Activated CD4-positive, alpha-beta T cell treated with anti-CD3 and anti-CD28 coated beads, Interleukin-2, amount 50 U/mL, for 24 hours (primary cell): ENCODE results near the gene CTRB2.
"Not testable (repeated sequence)": the region's sequence is repeated elsewhere in the genome, so short reads cannot be mapped to it uniquely, and the experiment has no call there.

Source experiments
- DNase-seq, 2 donors: peaks; one replicate each; pipeline ENCODE4 v3.0.0-alpha.2; 2020; ENCODE audit warnings: low read depth in 1 of 2, low spot score in 1 of 2

The CTRB2 gene

DNA sequence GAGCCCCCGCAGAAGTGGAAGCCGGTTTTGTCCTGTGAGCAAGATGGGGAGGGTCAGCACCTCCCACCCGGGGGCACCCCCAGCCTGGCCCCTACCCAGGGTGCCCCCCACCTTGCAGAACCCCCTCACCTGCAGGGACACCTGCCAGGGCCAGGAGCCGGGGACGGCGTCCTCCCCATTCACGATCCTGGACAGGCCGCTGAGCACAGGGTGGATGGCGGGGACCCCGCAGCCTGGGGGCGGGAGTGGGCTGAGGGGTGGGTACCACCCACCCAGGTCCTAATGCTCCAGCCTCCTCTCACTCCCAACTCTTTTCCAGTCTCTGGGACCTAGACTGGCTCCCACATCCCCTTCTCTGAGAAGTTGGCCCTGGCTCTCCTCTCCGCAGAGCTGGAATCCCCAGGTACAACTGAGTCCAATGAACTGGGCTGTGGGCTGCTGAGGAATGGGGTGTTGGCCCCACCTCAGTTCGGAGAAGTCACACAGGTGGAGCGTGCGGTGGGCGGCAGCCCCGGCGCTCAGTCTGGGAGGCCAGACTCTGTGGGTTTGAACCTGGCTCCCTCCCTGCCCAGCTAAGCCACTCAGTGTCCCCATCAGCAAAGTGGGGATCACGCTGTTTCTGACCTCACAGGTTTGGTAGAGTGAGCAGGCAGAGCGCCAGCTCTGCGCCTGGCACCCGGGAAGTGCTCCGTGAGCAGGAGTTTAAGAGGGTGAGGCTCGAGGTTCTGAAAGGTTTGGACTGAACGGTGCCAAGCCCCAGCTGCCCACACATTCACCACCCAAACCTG lies 806 bp downstream of the CTRB2 start:
- not testable (repeated sequence) for DNase-seq

DNA sequence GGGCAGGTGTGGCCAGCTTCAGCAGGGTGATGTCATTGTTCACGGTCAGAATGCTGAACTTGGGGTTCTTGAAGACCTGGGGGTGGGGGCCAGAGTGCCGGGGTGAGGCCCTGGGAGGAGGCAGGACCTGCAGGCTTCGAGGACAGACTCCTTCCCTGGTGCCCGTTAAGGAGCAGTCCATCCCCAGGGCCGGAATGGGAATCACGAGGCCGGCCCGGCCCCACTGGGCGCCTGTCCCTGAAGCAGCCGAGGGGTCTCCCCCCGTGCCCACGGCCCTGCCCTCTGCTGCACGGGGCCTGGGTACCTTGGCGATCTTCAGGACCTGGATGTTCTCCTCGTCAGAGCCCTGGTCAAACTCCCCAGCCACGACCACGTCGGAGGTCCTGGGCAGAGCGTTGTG lies 1.5 kb downstream of the CTRB2 start:
- DNase-seq, result not testable (repeated sequence)

DNA sequence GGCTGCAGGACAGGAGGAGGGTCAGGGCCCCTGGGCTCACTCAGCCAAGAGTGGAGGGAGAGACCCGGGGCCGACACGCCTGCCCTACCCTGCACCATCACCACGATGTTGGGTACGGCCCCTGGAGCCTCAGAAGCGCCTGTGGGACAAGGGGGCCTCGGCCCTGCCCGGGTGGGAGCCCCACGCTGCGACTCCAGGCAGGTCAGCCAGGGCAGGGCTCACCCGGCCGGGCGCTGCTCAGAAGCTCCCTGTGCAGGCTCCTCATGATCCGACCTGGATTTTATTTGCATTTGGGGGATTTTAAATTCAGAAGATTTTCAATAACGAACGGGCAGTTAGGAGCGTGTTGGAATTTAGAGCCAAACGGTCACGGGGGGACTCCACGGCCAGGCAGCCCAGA lies 2.1 kb downstream of the CTRB2 start:
- not testable (repeated sequence) for DNase-seq

DNA sequence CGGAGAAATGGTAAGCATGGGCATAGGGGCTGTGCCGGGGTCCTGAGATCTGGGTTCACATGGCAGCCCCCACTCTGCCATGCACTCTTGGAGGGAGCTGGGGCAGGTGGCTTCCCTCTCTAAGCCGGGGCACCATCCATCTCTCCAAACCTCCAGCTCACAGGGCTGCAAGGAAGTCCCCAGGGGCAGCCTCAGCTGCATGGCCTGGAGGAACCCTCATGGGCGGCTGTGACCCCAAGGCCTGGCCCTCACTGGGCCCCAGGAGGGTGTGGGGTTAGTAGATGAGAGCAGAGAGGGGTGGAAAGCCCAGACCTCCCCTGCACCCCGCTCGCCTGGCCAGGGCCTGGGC lies 2.6 kb downstream of the CTRB2 start:
- DNase-seq, result no peak

DNA sequence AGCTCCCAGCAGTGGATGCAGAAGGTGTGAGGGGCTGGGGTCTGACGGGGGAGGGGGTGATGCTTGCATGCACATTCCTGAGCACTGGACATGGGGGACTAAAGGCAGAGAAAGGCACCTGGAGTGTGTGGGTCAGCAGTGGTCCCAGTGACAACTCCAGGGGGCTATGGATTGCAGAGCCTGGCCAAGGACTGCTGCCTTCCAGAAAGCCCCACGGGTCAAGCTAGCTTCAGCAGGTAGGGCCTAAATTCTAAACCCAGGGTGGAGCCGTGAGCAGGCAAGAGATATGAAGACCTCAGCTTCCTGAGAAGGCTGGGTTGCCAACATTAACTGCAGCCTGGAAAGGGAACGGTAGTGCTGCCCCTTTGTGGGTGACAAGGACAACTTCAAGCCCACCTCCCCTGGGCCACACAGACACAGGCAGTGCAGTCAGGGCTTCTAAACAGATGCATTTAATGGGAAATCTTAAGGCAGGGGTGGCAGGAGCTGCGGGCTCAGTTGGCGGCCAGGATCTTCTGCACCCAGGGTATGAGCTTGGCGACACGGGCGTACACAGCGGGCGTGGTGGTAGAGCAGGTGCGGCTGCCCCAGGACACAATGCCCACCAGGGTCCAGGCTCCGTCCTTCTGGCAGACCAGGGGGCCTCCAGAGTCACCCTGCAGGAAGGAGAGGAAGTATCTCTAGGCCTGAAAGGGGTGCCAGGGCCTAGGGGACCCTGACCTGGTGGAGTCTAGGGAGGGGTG lies 3.1 kb downstream of the CTRB2 start:
- no peak for DNase-seq

DNA sequence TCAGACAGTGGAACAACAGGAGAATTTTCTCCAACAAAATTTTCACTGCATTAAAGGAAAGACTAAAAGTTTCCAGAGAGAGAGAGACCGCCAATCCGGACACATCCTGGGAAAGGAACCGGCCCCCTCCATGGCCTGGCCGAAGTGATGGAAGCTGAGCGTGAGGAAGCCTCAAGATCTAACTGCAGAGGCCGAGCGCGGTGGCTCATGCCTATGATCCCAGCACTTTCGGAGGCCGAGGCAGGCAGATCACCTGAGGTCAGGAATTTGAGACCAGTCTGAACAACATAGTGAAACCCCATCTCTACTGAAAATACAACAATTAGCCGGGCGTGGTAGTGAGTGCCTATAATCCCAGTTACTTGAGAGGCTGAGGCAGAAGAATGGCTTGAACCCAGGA lies 3.9 kb downstream of the CTRB2 start:
- DNase-seq, result no peak

DNA sequence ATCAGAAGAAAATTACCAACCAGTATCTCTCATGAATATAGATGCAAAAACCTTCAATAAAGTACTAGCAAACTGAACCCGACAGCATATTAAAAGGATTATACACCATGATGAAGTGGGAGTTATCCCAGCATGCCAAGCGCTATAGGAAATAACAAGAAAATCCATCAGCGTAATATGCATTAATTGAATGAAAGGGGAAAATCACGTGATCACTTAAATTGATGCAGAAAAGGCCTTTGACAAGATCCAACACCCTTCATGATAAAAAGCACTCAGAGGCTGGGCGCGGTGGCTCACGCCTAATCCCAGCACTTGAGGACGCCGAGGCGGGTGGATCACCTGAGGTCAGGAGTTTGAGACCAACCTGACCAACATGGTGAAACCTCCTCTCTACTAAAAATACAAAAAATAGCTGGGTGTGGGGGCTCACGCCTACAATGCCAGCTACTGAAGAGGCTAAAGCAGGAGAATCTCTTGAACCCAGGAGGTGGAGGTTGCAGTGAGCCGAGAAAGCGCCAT lies 4.8 kb downstream of the CTRB2 start:
- DNase-seq, result no peak

DNA sequence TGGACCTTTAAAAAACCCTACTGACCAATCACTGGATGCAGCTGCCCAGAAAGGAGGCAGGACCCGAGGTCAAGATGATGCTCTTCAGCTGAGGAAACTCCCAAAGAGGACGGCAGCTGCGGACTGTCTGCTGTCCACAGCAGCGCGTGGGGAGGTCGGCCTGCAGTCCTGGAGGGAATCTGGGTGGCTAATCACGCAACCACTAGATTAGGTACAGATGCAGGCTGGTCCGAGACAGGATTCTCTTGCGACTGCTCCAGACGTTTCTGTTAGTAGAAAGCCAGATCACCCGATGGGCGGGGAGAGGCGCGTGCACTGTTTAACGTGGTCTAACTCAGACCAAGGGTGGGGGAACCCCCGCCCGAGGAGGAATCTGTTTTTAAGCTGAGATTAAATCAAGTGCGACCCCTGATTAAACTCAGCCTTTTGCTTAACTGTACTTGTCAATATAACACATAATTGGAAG lies 8.8 kb downstream of the CTRB2 start:
- DNase-seq, result no peak

DNA sequence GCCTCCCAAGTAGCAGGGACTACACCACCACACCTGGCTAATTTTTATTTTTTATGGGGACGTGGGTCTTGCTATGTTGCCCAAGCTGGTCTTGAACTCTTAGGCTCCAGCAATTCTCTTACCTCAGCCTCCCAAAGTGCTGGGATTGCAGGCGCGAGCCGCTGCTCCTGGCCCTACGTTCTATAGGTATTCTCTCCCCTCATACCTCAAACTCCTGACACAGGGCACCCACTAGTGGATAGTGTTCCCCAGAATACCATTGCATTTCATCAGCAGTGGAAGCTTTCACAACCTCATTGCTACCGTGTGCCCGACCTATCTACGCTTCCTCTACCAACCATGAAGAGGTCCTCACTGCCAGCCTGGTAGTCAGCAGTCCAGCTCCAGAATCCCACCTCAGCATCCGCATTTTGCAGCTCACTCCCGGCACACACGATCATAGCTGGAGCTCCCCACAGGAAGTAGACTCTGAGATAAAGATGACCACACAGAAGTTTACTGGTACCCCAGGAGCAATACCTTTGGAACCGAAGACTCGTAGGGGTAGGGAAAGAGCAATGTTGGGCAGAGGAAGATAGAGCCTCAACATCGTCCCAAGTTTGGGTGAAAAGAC lies 9.3 kb downstream of the CTRB2 start:
- no peak for DNase-seq

DNA sequence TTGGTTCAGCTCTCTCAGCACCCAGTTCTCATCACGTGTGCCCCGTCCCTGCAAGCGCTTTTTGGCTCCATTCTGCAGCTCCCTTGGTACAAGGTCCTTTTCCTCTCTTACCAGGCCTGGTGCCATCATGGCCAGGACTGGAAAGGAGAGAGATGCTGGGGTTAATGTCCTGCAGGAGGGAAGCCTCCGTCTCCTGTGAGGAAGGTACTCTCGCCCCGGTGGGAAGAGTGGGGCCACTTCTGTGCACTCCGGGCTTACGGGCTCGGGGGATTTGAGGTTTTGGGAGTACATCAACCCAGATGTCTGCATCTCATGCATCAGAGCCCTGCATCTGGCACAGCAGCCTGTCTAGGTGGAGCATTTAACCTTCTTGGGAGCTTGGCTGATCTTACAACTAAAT lies 10.1 kb downstream of the CTRB2 start:
- DNase-seq, result no peak

DNA sequence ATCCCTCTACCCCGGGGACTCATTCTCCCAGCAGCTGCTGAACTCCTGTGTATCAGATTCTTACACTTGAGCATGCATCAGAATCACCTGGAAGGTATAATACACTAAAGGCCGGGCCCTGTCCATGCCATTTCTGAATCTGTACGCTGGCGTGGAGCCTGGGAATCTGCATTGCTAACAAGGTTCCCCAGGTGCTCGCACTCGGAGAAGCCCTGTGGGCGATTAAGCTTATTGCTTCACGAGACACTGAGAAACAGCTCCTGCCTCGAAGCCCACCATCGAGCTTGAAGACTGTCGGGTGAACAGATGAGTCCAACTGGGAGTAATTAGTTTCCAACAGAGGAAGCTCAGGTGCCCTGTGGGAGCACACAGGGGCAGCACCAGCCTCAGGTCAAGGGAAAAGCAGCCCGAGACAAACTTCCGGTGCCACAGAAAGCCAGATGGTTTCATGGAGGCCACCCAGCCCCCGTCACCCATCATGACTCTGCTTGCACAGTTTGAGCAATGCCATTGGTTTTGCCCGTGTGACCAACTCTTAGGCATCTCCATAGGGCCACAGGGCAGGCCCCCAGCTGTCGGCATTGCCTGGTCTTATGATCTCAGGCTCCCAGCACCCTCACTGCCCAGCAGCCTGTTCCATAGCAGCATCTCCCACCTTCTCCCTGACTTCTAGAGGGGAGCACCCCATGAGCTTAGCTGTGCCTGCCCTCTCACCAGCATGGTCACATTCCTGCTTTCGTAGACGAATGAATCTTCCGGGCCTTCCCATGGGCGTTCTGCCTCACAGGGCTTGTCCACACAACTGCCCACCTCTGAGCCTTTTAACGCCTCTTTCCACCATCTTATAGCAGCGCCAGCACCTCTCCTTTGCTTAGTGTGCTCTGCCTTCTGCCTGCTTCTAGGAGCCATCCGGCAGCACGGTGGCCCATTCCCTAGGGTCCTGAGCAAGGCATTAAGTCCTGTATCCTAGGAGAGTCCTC lies 10.9 kb downstream of the CTRB2 start:
- no peak for DNase-seq

DNA sequence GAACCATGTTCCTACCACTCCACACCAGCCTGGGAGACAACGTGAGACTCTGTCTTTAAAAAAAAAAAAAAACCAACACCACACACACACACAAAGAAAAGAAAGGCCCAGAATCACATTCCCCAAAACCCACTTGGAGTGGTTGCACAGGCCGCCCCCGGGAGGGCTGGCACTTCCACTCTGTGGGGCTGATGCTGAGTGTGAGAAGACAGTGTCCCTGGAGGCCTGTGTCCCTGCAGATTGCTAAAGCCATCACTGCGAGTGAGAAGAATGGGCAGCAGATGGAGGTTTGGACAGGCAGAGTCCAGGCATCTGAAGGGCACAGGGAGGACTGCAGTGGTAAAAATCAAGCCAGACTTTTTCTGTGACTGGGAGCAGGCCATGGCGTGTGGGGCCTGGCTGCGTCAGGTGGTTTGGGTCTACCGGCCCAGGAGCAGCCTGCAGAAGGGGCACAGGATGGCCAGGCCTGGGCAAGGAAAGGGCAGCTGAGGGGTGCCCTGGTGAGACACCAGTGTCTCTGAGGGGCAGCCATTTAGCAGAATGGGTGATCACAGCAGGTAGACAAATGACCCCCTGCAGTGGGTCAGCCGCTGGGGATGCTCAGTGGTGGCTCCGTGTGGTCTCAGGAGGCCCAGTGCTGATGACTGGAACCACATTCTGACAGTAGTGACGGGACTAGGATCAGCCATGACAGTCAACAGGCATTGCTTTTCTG lies 13.1 kb downstream of the CTRB2 start:
- no peak for DNase-seq

DNA sequence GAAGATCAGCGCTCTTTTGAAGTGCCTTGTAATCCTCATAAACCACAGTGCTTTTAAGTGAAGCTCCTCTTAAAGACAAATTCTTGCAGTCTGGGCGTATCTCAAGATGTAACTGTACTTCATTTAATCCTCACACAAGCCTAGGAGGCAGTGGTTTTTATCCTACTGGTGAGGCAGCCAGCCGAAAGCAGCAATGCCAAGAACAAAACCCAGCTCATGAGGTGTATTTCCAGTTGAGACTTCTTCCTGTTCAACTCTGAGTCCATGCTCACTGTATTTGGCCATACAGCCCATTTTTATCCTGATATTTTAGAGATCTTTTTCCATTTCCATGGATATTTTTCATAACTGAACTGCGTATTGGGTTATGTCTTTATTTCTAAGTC lies 13.7 kb downstream of the CTRB2 start:
- no peak for DNase-seq

DNA sequence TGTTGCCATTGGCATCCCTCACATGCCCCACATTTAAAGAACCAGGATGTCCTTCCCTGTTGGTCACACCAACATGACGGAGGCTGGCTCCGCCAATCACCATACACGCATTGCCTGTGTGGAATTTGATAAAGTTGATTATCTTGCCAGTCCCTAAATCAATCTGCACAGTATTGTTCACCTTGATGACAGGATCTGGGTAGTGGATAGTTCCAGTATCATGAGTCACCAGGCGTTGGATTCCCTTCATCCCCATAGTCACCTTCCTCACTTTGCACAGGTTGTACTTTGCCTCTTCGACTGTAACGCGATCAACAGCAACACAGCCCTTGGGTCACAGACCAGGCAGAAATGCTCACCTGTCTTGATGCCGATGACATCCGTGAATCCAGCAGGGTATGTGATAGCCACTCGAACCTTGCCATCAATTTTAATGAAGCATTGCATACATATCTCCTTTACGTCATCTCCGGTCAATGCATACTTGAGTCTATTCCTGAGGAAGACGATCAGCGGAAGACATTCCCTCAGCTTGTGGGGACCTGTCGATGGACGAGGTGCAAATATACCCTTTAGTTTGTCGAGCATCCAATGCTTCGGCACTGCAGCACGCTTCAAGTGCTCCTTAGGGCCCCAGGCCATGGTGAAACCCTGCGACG lies 14.2 kb downstream of the CTRB2 start:
- no peak for DNase-seq

DNA sequence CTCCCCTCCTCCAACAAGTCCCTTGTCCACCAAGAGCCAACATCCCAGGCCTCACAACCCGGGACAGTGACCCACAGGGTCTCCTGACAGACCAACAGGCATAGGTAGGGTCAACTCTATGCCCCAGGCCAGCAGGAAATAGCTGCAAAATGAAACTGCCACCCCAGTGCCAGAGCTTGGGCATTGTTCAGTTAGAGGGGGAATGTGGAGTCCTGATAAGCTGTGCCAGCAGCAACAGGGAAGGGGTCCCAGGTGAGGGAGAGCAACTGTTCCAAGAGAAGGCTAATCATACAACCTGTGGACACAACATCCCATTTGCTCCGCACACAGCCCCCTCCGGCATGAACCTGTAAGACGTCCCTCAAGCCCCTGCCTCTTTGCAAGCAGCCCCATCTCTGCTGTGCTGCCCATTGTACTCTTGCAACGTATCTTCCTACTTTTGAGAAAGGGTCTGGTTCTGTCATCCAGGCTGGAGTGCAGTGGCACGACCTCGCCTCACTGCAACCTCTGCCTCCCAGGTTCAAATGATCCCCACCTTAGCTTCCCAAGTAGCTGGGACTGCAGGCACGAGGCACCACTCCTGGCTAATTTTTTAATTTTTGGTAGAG lies 17.2 kb downstream of the CTRB2 start:
- DNase-seq, result no peak

DNA sequence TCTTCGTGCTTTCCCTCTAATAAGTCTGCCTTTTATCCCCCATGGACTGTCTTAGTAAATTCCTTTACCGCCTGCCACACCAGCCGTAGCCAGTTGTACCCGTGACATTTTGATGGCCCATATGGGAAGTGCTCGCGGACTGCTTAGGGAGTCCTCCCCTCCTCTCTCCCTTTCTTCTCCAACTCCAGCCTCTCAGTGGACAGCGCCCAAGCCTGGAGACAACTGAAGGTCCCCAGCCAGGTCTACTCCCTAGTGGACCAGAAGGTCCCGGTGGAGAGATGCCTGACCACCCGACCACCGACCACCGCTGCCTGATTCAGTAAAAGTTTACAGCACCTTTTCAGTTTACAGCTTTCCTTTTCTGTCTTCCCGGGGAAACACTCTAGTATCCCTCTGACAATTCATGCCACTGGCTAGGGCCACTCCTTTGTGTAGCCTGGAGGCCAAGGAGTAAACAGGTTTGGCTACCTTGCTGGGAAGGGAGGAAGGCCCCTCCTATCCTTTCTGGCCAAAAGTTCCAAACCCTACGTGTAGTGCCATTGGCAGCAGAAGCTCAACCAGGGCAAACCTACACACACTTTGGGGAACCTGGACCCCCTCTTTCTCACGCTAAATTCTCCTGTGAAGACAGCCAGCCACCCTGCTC lies 18.0 kb downstream of the CTRB2 start:
- no peak for DNase-seq

DNA sequence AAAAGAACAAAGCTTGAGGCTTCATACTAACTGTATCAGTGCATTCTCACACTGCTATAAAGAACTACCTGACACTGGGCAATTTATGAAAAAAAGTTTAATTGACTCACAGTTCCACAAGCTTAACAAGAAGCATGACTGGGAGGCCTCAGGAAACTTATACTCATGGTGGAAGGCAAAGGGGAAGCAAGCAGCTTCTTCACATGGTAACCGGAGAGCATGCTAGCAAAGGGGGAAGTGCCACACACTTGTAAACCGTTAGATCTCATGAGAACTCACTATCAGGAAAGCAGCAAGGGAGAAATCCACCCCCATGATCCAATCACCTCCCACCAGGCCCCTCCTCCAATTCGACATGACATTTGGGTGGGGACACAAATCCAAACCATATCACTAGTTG lies 25.3 kb downstream of the CTRB2 start:
- DNase-seq, result no peak

DNA sequence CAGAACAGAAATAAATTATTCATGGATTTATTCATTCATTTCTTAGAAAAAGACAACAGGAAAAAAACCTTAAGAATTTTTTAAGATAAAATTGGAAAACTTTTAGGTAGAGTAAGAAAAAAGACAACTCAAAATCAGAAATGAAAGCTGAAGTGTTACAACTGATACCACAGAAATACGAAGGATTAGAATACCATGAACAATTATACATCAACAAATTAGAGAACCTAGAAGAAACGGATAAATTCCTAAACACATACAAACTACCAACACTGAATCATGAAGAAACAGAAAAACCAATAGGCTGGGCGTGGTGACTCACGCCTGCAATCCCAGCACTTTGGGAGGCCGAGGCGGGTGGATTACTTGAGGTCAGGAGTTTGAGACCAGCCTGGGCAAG lies 27.8 kb downstream of the CTRB2 start:
- DNase-seq, result no peak

DNA sequence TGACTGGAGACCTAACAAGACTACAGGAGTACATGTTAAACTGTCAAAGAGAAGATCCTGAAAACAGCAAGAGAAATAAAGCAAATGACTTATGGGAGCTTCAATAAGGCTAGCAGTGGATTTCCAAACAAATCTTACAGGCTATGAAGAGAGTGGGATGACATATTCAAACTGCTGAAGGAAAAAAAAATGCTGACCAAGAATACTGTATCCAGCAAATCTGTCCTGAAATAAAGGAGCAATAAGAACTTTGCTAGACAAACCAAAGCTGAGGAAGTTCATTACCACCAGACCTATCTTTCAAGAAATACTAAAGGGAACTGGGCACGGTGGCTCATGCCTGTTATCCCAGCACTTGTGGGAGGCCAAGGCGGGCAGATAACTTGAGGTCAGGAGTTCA lies 30.0 kb downstream of the CTRB2 start:
- no peak for DNase-seq
